Omental fat pad (tissue), 4 donors: ENCODE data around the gene TMEM175. TPM values are rescaled to one million over a fixed set of nuclear protein-coding genes. Genes with fewer than 3 reads are reported as not detected.
"Not testable (repeated sequence)": the region's sequence is repeated elsewhere in the genome, so short reads cannot be mapped to it uniquely, and the experiment has no call there.

Experiments
- ATAC-seq: fragments of 150-250 bp; one replicate; pipeline ENCODE4 v1.9.1; 2016; ENCODE audit warnings: mild to moderate bottlenecking, moderate library complexity; ENCODE audit not compliant: low FRiP score
- DNase-seq: peaks from one replicate; pipeline ENCODE4 v3.0.0-alpha.2; 2019; ENCODE audit warnings: low spot score
- CTCF ChIP-seq, 3 donors: fragments of 450-650 bp; IDR thresholded peaks; one replicate each; pipeline ENCODE4 v1.5.1; 2016 to 2017; ENCODE audit warnings: antibody characterized with exemption in 3 of 3, mild to moderate bottlenecking in 3 of 3, moderate library complexity in 2 of 3
- total RNA-seq, 4 donors: library from RNA; depleted of rRNA; stranded (reverse); fragments of >200 nt; gene quantifications; one replicate each; pipeline ENCODE4 v1.1.0, GENCODE V29; 2016

TMEM175 gene
- total RNA-seq, 4 donors from 2014 or later = 21.9 to 35.3 (median 23.1) TPM

GRCh38 chr4:924107-925096, 7.9 kb upstream of the TMEM175 start:
- ATAC-seq (no peak), DNase-seq (no peak)
- TF ChIP-seq CTCF (IDR thresholded peaks at IDR 0.05) = no peak

- DNase-seq = no peak
- ATAC-seq = no peak
- TF ChIP-seq CTCF (IDR thresholded peaks at IDR 0.05) = no peak
These were observed 7.1 kb upstream of the TMEM175 start for GRCh38 chr4:925171-925570.

GRCh38 chr4:925771-926500, 6.3 kb upstream of the TMEM175 start:
- ATAC-seq (no peak), DNase-seq (no peak)
- no peak for TF ChIP-seq CTCF (IDR thresholded peaks at IDR 0.05)

GRCh38 chr4:926538-926937, 5.7 kb upstream of the TMEM175 start:
- ATAC-seq (no peak), DNase-seq (no peak)
- no peak for TF ChIP-seq CTCF (IDR thresholded peaks at IDR 0.05)

GRCh38 chr4:927566-927965, 4.7 kb upstream of the TMEM175 start:
- DNase-seq, ATAC-seq: not testable (repeated sequence)

- TF ChIP-seq CTCF (IDR thresholded peaks at IDR 0.05) = no peak
- DNase-seq = no peak
- no peak for ATAC-seq
These were observed 3.0 kb upstream of the TMEM175 start for GRCh38 chr4:929096-929765.

GRCh38 chr4:930028-930551, 2.2 kb upstream of the TMEM175 start:
- ATAC-seq (no peak), DNase-seq (no peak)
- no peak for TF ChIP-seq CTCF (IDR thresholded peaks at IDR 0.05)
